Measurements from ENCODE around the gene LUM. TPM values are rescaled to one million over a fixed set of nuclear protein-coding genes. Genes with fewer than 3 reads are reported as not detected.

LUM gene
- polyA plus RNA-seq, 1 experiment, result 307 TPM

- DNase-seq (ENCODE audit: low read depth, low spot score), result no peak
- ChIA-PET CTCF (no interaction called here), POLR2A (no interaction called here)
- Histone ChIP-seq H3K27ac (ENCODE audit: low read depth, low read length) (no peak overlapping the region), H3K4me3 (ENCODE audit: low read depth, low read length) (no peak overlapping the region), H3K27me3 (ENCODE audit: control insufficient read depth, insufficient read depth, low read length) (no peaks in the 10 kb centered on the region), H3K9me3 (ENCODE audit: control insufficient read depth, insufficient read depth, low read length) (no peaks in the 10 kb centered on the region)
- no peak for TF ChIP-seq CTCF (IDR thresholded peaks at IDR 0.05; ENCODE audit: low read depth, low read length)
These were observed 16.0 kb upstream of the LUM start for GRCh38 chr12:91127306-91127705.

GRCh38 chr12:91126516-91126915 is 15.2 kb upstream of the LUM start:
- Histone ChIP-seq H3K9me3 (ENCODE audit: control insufficient read depth, insufficient read depth, low read length) (no peaks in the 10 kb centered on the region), H3K27me3 (ENCODE audit: control insufficient read depth, insufficient read depth, low read length) (no peaks in the 10 kb centered on the region), H3K4me3 (ENCODE audit: low read depth, low read length) (no peak overlapping the region), H3K27ac (ENCODE audit: low read depth, low read length) (no peak overlapping the region)
- DNase-seq (ENCODE audit: low read depth, low spot score), result no peak
- ChIA-PET POLR2A (no interaction called here), CTCF (no interaction called here)
- TF ChIP-seq CTCF (IDR thresholded peaks at IDR 0.05; ENCODE audit: low read depth, low read length), result no peak

- no peak overlapping the region for H3K27ac ChIP-seq (ENCODE audit: low read depth, low read length)
- no peaks in the 10 kb centered on the region for H3K27me3 ChIP-seq (ENCODE audit: control insufficient read depth, insufficient read depth, low read length)
- ChIA-PET POLR2A (no interaction called here), CTCF (interaction anchor here (1.0 kb wide), 1 partner anchor 14 kb away, joined by 3 read pairs; no protein-coding TSS in a partner anchor)
- TF ChIP-seq CTCF (IDR thresholded peaks at IDR 0.05; ENCODE audit: low read depth, low read length), result no peak
- no peaks in the 10 kb centered on the region for H3K9me3 ChIP-seq (ENCODE audit: control insufficient read depth, insufficient read depth, low read length)
- H3K4me3 ChIP-seq (ENCODE audit: low read depth, low read length), result no peak overlapping the region
- no peak for DNase-seq (ENCODE audit: low read depth, low spot score)
These were observed 12.1 kb upstream of the LUM start for GRCh38 chr12:91123236-91123916.

GRCh38 chr12:91120781-91121180 is 9.5 kb upstream of the LUM start:
- H3K9me3 ChIP-seq (ENCODE audit: control insufficient read depth, insufficient read depth, low read length), result no peaks in the 10 kb centered on the region
- CTCF ChIA-PET, result no interaction called here
- DNase-seq (ENCODE audit: low read depth, low spot score), result no peak

More at GRCh38 chr12:91120781-91121180, 9.5 kb upstream of the LUM start:
- no peak for TF ChIP-seq CTCF (IDR thresholded peaks at IDR 0.05; ENCODE audit: low read depth, low read length)
- no peaks in the 10 kb centered on the region for H3K27me3 ChIP-seq (ENCODE audit: control insufficient read depth, insufficient read depth, low read length)
- no peak overlapping the region for H3K4me3 ChIP-seq (ENCODE audit: low read depth, low read length)
- POLR2A ChIA-PET, result no interaction called here
- no peak overlapping the region for H3K27ac ChIP-seq (ENCODE audit: low read depth, low read length)
